Stimulated activated CD4-positive, alpha-beta T cell treated with anti-CD3 and anti-CD28 coated beads, Interleukin-4, amount 100 ng/mL, for 48 hours (primary cell): Measurements from ENCODE around the gene FSTL4.

ENCODE experiments used
- DNase-seq, 2 donors: peaks; one replicate each; pipeline ENCODE4 v3.0.0-alpha.2; 2020; ENCODE audit warnings: low read depth in 2 of 2

FSTL4 gene

DNA sequence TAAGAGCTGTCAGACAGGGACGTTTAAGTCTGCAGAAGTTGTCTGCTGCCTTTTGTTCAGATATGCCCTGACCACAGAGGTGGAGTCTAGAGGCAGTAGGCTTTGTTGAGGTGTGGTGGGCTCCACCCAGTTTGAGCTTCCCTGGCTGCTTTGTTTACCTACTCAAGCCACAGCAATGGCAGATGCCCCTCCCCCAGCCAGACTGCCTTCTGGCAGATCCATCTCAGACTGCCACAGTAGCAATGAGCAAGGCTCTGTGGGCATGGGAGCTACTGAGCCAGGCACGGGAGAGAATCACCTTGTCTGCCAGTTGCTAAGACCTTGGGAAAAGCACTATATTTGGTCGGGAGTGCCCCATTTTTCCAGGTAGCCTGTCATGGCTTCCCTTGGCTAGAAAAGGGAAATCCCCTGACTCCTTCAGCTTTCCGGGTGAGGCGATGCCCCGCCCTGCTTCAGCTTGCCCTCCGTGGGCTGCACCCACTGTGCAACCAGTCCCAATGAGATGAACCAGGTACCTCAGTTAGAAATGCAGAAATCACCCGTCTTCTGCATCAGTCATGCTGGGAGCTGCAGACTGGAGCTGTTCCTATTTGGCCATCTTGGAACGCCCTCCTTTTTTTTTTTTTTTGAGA lies 441.5 kb downstream of the FSTL4 start:
- peak; percentile 20 to 27 for DNase-seq

DNA sequence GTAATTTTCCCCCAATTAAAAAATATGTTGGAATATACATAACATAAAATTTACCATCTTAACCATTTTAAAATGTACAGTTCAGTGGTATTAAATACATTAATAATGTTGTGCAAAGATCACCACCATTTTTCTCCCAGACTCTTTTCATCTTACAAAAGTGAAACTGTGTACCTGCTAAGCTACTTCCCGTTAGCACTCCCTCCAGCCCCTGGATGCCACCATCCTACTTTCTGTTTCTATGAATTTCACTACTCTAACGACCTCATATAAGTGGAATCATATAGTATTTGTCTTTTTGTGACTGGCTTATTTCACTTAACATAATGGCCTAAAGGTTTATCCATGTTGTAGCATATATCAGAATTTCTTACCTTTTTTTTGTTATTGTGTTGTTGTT lies 447.6 kb downstream of the FSTL4 start:
- no peak for DNase-seq

DNA sequence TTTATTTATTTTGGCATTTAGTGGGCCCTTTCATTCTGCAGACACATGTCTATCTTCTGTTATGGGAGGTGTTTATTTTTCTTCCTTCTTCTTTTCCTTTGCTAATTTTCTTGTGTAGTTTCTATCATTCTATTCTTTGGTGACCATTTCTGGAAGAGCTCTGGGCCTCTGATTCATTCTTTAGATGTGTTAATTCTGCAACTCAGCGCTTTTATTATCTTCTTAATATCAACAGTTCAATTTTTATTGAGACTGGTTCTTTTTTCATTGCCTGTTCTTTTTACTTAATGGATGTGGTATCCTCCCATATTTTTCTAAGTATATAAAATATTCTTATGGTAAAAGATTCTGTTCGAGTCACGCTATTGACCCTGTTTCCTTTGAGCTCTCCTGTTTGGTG lies 448.5 kb downstream of the FSTL4 start:
- no peak for DNase-seq

DNA sequence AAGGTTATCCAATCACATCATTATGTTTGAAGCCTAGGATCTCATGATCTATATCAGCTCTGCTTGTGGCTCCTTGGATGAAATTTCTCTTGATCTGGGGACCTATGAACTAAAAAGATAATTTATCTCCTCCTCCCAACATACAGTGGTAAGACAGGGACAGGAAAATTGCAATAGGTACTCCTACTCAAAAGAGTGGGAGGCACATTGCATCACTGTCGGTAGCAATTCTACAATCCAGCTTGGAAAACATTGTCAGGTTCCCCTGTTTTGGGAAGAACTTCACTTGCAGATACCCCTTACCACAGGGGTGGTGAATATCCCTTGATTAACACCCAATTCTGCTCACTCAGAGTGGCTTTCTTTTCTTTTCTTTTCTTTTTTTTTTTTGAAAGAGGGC lies 452.8 kb downstream of the FSTL4 start:
- no peak for DNase-seq

DNA sequence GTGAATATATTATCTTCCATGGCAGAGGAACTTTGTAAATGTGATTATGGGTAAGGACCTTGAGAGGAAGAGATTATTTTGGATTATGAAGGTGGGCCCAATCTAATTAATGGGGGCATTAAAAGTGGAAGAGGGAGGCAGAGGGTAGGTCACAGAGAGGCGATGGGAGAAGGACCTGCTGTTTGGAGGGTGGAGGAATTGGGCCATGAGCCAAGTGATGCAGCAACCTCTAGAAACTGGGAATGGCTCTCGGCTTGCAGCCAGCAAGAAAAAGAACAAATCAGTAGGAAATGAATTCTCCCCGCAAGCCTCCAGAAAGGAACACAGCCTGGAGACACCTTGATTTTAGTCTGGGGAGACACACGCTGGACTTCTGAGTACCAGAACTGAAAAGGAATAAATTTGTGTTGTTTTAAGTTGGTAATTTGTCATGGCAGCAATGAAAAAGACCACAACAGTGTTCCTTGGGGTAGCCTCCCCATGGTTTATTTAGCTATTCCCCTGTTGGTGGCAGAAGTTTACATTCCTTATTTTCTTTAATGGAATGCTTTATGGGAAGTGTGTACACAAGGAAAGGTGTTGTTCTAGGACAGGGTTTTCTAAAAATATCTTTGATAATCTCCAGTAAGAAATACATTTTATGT lies 456.9 kb downstream of the FSTL4 start:
- no peak for DNase-seq

DNA sequence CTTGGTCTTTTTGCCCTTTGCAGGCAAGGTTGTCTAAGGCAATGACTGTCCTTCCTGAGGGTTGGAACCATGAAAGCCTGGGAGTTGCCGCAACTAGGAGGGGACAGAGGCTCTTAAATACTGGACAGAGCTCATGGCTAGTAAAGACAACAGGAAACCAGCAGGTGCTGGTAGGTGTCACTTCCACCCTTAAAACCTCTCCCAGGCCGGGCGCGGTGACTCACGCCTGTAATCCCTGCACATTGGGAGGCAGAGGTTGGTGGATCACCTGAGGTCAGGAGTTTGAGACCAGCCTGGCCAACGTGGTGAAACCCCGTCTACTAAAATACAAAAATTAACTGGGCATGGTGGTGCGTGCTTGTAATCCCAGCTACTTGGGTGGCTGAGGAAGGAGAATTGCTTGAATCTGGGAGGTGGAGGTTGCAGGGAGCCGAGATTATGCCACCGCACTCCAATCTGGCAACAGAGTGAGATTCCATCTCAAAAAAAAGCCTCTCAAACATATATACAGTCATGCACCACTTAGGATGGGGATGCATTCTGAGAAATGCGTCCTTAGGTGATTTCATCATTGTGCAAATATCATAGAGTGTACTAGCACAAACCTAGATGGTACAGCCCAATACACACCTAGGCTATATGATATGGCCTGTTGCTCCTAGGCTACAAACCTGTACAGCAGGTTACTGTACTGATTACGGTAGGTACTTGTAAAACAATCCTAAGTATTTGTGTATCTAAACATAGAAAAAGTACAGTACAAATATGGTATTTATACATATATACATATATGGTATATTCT lies 457.9 kb downstream of the FSTL4 start:
- no peak for DNase-seq

DNA sequence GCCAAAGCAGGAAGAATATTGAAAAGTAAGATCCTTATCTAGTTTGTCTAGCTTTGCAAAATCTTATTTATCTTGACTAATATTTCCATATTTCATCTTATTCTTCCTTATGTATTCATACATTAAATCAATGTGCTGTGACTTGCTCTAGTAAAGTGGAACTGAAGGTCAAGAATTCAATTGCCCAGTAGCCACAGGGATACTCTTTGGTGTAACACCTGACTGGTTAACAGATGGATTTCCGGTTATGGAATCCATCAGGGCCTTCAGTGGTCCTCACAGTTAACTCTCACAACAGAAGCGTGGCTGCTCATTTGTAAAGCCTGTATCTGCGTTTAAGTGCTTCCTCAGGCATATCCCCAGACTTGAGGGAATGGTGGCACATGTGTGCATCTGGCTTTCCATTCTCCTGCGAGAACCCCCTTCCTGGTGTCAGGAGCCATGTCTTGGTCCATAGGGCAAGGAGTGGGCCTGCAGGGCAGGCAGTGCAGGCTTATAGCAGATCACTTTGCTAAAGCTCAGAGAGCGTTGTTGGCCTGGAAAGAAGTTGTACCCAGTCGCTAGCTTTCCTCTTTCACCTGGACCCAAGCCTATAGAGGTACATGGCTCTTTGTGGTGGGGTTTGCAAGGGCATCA lies 461.3 kb downstream of the FSTL4 start:
- no peak for DNase-seq

DNA sequence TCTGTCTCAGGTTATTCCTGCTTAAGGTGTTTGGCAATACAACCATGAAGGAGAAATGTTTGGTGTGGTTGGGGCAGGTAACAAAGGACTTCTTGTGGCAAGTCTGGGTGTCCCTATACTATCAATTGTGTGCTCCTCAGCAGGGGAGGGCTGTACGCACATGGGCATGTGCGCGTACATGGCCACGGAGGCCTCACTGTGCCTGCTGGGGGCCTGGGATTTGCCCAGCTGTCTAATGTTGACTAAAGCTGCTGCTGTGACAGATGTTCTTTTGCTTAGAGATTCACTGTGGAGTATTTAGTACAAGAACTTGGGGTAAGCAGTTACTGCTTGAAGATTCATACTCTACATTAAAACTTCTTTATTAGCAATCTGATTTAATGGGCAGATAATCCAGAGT lies 463.0 kb downstream of the FSTL4 start:
- DNase-seq = no peak

DNA sequence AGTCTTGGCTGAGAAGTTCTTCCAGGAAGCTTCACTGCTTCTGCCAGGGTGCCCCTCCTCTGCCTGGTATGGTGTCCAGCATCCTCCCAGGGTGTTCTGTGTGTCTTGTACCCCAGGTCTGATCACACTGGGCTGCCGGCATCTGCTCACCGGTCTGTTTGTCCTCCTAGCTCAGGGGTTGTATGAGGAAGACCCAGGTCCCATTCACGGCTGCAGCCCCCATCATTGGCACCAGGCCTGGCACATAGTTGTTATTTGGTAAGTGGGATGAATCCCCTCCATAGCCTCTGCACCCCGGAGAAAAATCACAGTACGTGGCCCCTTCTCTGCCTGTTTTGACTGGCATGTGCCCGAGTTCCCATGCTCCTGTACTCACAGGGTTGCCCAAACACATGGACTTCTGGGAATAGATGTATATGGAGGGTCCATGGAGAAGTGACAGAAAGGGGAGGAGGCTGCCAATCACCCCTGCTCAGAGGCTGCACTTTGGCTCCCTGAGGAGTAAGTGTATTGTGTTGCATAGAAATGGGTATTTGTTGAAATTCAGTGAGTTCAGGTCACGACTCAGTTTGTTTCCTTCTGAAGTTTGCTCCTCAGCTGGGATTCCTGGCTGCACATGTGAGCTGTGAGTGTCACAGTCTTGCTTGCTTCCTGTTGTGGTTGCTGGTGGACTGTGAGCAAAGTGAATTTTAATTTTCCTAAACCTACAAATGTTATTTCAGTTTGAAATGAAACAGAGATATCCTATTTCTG lies 464.4 kb downstream of the FSTL4 start:
- DNase-seq = no peak

DNA sequence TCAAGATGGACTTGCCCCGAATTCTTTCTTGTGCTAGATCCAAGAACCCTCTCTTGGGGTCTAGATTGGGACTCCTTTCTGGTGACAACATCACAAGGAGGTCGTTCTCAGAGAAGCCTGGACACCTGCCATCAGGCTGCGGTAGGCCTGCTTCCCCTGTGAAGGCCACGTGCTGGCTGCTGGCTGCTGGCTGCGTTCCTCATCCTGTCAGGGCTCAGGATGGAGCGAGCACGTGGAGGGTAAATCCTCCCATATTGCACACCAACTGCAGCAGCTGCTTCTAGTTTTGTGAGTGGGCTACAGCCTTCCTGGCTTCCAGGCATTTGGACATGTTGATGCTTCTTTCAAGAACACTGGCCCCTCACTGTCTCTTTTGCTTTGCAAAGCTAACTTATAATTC lies 464.9 kb downstream of the FSTL4 start:
- DNase-seq = no peak
